GM21360 (cell line): ENCODE measurements around the gene EP400.
A peak's percentile ranks its signal among the peaks of the same experiment; 100 is the strongest.
"Not testable (repeated sequence)": the region's sequence is repeated elsewhere in the genome, so short reads cannot be mapped to it uniquely, and the experiment has no call there.

ENCODE experiments used
- ATAC-seq: cut with Tn5 transposase; IDR thresholded peaks from one replicate; pipeline ENCODE4 v1.9.1; 2021; ENCODE audit warnings: mild to moderate bottlenecking, moderate library complexity; ENCODE audit not compliant: unreplicated experiment

EP400 gene

DNA sequence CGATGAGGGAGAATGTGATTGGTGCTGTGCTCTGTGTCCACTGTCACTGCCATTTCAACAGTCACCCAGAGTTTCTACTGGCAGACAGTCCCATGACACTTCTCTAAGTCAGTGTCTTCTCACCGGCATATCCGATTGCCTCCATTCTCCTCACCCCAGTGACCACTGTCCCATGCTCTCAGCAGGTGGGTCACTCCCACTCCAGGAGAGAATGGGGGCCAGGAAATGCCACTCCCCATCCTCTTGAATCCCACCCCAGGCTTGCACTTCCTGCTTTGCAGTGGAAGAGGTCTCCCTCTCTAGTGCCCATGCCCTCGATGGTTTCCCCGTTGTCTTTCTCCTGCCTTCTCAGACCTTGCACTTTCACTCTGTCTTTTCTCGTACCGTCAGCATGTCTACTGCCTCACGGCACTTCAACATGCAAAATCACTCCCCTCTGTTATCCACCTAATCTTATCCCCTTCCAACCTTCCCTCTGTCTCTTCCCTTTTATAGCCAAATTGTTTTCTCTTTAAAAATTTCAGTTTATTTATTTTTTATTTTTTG lies 2.2 kb upstream of the EP400 start:
- no peak for ATAC-seq

GRCh38 chr12:131948166-131948712 lies 1.5 kb upstream of the EP400 start:
- ATAC-seq = no peak

DNA sequence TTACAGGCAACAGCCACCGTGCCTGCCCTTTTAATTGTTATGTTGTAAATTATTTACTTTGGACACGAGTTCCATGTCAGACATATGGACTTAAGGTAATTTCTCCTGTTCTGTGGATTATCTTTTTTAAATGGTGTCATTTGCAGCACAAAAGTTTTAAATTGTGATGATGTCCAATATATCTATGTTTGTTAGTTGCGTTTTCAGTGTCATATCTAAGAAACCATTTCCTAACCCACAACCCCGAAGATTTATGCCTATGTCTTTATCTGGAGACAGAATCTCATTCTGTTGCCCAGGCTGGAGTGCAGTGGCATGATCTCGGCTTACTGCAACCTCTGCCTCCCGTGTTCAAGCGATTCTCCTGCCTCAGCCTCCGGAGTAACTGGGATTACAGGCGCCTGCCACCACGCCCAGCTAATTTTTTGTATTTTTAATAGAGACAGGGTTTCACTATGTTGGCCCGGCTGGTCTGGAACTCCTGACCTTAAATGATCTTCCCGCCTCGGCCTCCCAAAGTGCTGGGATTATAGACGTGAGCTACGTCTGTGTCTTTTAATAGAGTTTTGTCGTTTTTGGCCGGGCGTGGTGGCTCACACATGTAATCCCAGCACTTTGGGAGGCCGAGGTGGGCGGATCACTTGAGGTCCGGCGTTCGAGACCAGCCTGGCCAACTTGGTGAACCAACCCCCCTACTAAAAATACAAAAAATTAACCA lies 870 bp upstream of the EP400 start:
- ATAC-seq = not testable (repeated sequence)

DNA sequence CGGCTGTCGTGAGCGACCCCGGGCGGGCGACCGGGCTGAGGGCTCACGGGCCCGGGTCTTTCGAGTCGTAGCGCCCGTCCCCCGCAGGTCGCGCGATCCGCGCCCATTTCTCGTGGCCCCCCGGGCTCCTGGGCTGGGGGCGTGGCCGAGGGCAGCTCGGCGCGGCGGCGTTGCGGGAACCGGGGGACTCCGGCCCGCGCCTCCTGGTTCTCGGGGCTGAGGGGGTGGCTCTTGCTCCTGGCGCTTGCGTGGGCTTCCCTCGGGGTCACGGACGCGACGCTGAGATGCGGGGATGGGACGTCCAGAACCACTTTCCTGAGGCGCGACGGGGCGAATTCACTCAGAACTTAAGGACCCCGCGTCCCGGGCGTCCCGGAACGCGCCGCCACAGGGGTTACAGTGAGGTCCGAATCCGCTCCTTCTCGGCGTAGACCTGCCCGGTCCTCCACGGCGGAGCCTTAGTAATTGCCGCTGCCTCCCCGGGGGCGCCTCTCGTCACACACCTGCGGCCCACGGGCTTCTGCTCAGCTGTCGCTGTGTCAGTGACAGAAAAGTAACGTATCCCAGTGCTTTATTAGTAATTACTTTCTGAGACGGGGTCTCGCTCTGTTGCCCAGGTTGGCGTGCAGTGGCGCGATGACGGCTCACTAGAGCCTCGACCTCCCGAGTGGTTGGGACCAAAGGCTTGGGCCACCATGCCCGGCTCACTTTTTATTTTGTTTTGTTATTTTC lies 606 bp downstream of the EP400 start:
- ATAC-seq = peak; percentile 34

DNA sequence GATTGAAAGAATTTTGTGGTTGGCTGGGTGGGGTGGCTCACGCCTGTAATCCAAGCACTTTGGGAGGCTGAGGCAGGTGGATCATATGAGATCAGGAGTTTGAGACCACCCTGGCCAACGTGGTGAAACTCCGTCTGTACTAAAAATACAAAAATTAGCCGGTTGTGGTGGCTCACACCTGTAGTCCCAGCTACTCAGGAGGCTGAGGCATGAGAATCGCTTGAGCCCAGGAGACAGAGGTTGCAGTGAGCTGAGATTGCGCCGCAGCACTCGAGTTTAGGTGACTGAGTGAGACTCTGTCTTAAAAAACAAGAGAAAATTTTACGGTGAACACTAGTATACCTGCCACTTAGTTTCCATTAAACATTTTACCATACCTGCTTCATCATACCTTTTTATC lies 4.1 kb downstream of the EP400 start:
- ATAC-seq = not testable (repeated sequence)

GRCh38 chr12:131954460-131954859 lies 4.7 kb downstream of the EP400 start:
- not testable (repeated sequence) for ATAC-seq

GRCh38 chr12:131959116-131959515 lies 9.4 kb downstream of the EP400 start:
- no peak for ATAC-seq

GRCh38 chr12:131959641-131960589 lies 10.2 kb downstream of the EP400 start:
- no peak for ATAC-seq

- ATAC-seq = not testable (repeated sequence)
These were observed 11.0 kb downstream of the EP400 start for GRCh38 chr12:131960590-131961325.

- not testable (repeated sequence) for ATAC-seq
These were observed 11.6 kb downstream of the EP400 start for GRCh38 chr12:131961328-131961727.

GRCh38 chr12:131962069-131962468 lies 12.3 kb downstream of the EP400 start:
- ATAC-seq = no peak

GRCh38 chr12:131963381-131963780 lies 13.6 kb downstream of the EP400 start:
- ATAC-seq = no peak

- ATAC-seq = no peak
These were observed 15.3 kb downstream of the EP400 start for GRCh38 chr12:131965073-131965472.

GRCh38 chr12:131971226-131971625 lies 21.5 kb downstream of the EP400 start:
- no peak for ATAC-seq

DNA sequence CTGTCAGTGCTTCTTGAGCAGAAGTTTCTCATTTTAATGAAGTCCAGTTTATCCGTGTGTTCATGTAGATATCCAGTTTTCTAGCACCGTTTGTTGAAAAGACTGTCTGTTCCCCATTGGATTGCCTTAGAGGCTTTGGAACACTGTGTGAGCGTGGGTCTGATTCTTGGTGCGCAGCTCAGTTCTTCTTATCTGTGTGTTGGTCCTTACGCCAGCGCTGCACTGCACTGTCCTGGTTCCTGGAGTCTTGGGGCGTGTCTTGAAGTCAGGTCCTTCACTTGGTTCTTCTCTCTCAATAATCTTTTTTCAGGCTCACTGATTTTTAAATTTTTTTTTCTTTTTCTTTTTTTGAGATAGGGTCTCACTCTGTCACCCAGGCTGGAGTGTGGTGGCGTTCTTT lies 25.5 kb downstream of the EP400 start:
- no peak for ATAC-seq

DNA sequence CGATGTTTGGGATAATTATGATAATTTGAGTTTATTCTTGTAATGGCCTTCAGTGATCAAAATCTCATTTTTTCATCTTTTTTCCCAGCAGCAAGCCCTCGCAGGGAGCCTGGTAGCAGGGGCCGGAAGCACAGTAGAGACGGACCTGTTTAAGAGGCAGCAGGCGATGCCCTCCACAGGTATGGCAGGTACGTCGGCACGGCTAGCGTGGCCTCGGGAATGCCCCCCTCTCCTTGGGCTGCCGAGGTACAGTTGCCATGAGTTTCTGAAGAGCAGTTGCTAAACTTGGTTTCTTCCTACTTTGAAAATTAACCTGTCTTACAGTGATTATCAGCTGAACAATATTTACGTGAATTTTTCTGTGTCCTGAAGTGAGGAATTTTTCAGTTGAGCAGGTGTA lies 29.9 kb downstream of the EP400 start:
- no peak for ATAC-seq

- no peak for ATAC-seq
These were observed 30.5 kb downstream of the EP400 start for GRCh38 chr12:131980263-131980662.

- no peak for ATAC-seq
These were observed 31.6 kb downstream of the EP400 start for GRCh38 chr12:131981388-131981787.

- ATAC-seq = no peak
These were observed 32.3 kb downstream of the EP400 start for GRCh38 chr12:131982041-131982440.

DNA sequence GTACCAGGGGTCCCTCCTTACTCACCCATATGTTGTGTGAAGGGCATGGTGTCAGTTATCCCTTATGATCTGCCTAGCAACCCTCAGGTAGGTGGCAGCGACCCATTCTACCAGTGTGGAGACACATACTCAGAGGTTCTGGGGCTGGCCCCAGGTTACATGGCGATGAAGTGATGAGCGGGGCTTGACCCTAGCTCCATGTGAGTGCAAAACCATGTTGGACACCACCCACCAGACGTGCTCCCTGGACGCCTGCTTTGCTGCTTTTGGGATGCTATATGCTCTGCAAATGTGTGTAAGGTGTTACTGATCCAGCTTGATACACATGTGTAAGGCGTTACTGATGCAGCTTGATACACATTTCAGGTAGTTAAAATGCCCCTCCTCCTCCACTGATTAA lies 33.3 kb downstream of the EP400 start:
- no peak for ATAC-seq
